Activated CD4-positive, alpha-beta T cell treated with anti-CD3 and anti-CD28 coated beads, Interleukin-2, amount 10 ng/mL, durations not matched to agents 7 days and 5 days (primary cell): ENCODE measurements around the gene ARHGAP26. TPM values are rescaled to one million over a fixed set of nuclear protein-coding genes. Genes with fewer than 3 reads are reported as not detected.

Source experiments
- CTCF ChIA-PET: fragments of 350-600 bp; sonication (Branson Sonifier 250); formaldehyde crosslinking; loops from one replicate; lab custom pipeline; 2021; ENCODE audit warnings: antibody characterized with exemption; lab: Charles Lee
- POLR2A ChIA-PET: fragments of 350-600 bp; sonication (Branson Sonifier 250); formaldehyde crosslinking; loops from one replicate; lab custom pipeline; 2021; ENCODE audit warnings: antibody characterized with exemption; lab: Charles Lee
- DNase-seq: peaks from one replicate; pipeline ENCODE4 v3.0.0-alpha.2; 2020
- H3K27ac Mint-ChIP-seq: one replicate; pipeline ENCODE4 v1.8.0; 2021; ENCODE audit warnings: mild to moderate bottlenecking, moderate library complexity, mixed read lengths
- H3K27me3 Mint-ChIP-seq: one replicate; pipeline ENCODE4 v1.8.0; 2021; ENCODE audit warnings: mixed read lengths
- H3K36me3 Mint-ChIP-seq: one replicate; pipeline ENCODE4 v1.8.0; 2021; ENCODE audit warnings: low read depth, mixed read lengths
- H3K4me1 Mint-ChIP-seq: one replicate; pipeline ENCODE4 v1.8.0; 2021; ENCODE audit warnings: mixed read lengths
- H3K4me3 Mint-ChIP-seq: one replicate; pipeline ENCODE4 v1.8.0; 2021; ENCODE audit warnings: mild to moderate bottlenecking, moderate library complexity, mixed read lengths
- H3K9me3 Mint-ChIP-seq: one replicate; pipeline ENCODE4 v1.8.0; 2021; ENCODE audit warnings: mixed read lengths
- total RNA-seq, 2 experiments: library from RNA; stranded (reverse); gene quantifications; one replicate each; pipeline ENCODE4 v1.2.3, GENCODE V29; 2021

Gene ARHGAP26, protein sequence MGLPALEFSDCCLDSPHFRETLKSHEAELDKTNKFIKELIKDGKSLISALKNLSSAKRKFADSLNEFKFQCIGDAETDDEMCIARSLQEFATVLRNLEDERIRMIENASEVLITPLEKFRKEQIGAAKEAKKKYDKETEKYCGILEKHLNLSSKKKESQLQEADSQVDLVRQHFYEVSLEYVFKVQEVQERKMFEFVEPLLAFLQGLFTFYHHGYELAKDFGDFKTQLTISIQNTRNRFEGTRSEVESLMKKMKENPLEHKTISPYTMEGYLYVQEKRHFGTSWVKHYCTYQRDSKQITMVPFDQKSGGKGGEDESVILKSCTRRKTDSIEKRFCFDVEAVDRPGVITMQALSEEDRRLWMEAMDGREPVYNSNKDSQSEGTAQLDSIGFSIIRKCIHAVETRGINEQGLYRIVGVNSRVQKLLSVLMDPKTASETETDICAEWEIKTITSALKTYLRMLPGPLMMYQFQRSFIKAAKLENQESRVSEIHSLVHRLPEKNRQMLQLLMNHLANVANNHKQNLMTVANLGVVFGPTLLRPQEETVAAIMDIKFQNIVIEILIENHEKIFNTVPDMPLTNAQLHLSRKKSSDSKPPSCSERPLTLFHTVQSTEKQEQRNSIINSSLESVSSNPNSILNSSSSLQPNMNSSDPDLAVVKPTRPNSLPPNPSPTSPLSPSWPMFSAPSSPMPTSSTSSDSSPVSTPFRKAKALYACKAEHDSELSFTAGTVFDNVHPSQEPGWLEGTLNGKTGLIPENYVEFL
- 10 to 100 TPM; 21.0 to 21.5 TPM for total RNA-seq

DNA sequence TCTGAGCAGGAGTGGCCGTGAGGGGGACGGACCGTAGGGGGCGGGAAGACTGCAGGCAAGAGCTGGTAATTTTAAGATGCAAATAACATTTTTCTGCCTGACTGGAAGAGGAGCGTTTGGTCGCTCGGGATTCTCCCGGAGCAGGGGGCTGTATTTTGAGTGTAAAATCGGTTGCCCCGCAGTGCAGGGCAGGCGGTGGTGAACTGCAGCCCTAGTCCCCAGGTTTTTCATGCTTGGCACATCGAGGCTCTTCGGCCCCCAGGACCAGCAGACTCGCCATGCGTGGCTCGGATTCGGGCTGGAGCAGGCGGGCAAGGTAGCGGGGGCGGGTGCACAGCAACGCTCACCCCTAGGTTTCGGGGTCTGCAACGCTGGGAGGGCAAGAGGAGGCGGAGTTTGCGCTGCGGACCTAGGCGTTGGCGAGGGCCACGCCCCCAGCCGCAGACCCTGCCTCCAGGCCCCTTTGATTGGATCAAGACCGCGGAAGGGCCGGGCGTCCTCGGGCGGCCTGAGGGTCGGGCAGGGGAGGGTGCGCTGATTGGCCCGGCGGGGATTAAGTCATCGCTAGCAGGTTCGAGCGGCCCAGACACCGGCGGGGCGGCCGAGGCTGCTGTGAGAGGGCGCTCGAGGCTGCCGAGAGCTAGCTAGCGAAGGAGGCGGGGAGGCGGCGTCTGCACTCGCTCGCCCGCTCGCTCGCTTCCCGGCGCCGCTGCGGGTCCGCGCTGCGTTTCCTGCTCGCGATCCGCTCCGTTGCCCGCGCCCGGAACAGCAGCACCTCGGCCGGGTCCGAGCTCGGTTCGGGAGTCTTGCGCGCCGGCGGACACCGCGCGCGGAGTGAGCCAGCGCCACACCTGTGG, at the start of gene ARHGAP26:
Gene ARHGAP26, plus strand, starts transcription at position 585 of the 857 bp plus-strand sequence. CDS start 385 bp downstream, outside the sequence.
- no peaks in the 10 kb centered on the region for H3K27me3 Mint-ChIP-seq
- CTCF ChIA-PET = interaction anchor here (0.5 to 3.2 kb wide), 17 partner anchors 9 to 1178 kb away, joined by 3 to 24 read pairs (median 5); no protein-coding TSS in a partner anchor
- peaks cover 3% of the 10 kb centered on the region for H3K36me3 Mint-ChIP-seq
- DNase-seq = peak; percentile 94
- no peaks in the 10 kb centered on the region for H3K9me3 Mint-ChIP-seq
- POLR2A ChIA-PET = interaction anchor here (1.0 to 1.8 kb wide), 4 partner anchors 28 to 97 kb away, joined by 3 to 6 read pairs (median 4); no protein-coding TSS in a partner anchor
- H3K4me3 Mint-ChIP-seq = peak within 1 kb of the TSS; percentile 93
- peak within 1 kb of the TSS; percentile 87 for H3K27ac Mint-ChIP-seq
- H3K4me1 Mint-ChIP-seq = peaks cover 34% of the 10 kb centered on the region

DNA sequence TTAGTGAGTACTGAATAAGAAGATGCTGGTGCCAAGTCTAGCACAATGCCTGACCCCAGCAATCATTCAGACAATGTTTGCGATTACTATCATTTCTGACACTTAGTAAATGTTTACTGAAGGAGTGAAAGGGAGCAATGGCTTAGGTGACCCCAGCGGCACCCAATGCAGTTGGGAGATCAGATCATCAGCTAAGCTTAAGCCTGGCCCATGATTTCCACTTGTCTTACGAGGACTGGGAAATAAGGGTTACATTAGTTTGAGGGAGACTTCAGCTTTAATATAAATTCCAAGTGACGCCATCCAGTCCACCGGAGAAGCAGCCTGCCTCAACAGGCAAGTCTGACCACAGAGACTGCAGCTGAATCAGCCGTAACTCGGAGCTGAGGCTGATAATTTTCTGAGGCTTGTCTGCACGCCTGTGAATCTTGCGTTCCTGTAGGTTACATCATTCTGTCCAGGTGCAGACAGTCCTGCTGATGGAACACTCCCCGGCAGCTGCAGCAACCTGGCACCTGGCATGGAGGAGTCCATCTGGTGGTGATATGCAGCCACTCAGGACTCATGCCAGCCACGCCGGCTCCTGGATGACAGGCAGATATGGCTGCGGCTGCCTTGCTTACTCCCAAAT, 49.4 kb upstream of the ARHGAP26 start:
- Mint-ChIP-seq H3K9me3 (no peaks in the 10 kb centered on the region), H3K4me1 (no peaks in the 10 kb centered on the region), H3K36me3 (no peaks in the 10 kb centered on the region), H3K27me3 (peaks cover 9% of the 10 kb centered on the region), H3K4me3 (no peak overlapping the region), H3K27ac (no peak overlapping the region)
- CTCF ChIA-PET = interaction anchor here (0.9 to 2.8 kb wide), 5 partner anchors 7 to 168 kb away, joined by 3 to 9 read pairs (median 5); no protein-coding TSS in a partner anchor
- no peak for DNase-seq
- POLR2A ChIA-PET = no interaction called here

DNA sequence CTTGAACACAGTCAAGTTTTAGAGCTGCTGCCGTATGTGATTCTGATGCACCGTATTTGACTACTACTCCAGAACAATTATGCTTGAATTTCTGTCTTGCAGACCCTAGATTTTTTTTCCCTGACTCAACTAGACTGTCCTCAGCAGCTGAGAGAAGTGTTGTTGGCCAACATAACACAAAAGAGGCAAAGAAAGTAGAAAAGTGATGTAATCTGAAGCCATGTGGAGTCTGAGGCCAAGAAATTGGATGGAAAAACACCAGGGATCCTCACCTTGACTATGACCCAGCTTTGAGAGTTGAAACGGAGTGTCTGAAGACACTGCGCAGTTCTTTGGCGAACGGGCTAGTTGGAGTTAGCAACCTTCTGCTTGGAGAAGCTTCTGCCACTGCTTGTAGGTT, 48.0 kb upstream of the ARHGAP26 start:
- Mint-ChIP-seq H3K27me3 (peaks cover 3% of the 10 kb centered on the region), H3K4me3 (no peak overlapping the region), H3K4me1 (no peaks in the 10 kb centered on the region), H3K9me3 (no peaks in the 10 kb centered on the region), H3K27ac (no peak overlapping the region), H3K36me3 (no peaks in the 10 kb centered on the region)
- no peak for DNase-seq
- POLR2A ChIA-PET = no interaction called here
- CTCF ChIA-PET = interaction anchor here (0.7 to 2.8 kb wide), 6 partner anchors 9 to 159 kb away, joined by 3 to 9 read pairs (median 4); partner anchors contain the start of gene ARHGAP26

DNA sequence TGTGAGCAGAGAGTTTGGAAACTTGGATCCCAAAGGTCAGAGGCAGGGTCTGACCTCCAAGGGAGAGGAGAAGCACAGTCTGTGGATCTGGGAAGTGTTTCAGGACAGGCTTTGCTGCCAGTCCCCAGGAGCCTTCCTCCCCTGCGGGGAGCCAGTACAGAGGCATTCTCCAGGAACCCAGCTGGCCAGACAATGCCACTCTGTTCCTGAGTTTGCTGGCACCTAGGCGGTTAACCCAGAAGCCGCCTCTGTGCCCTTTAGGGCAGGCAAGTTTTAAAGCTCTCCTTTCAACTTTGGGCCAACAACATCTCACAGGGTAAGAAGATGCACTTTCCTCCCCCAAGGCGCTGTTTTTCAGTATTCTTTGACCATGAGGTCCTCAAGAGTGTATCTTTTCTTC, 47.3 kb upstream of the ARHGAP26 start:
- Mint-ChIP-seq H3K27ac (no peak overlapping the region), H3K4me3 (no peak overlapping the region), H3K27me3 (peaks cover 3% of the 10 kb centered on the region), H3K4me1 (no peaks in the 10 kb centered on the region), H3K9me3 (no peaks in the 10 kb centered on the region), H3K36me3 (no peaks in the 10 kb centered on the region)
- DNase-seq = no peak
- ChIA-PET CTCF (interaction anchor here (1.3 to 2.6 kb wide), 4 partner anchors 10 to 152 kb away, joined by 3 to 9 read pairs (median 4); no protein-coding TSS in a partner anchor), POLR2A (no interaction called here)

DNA sequence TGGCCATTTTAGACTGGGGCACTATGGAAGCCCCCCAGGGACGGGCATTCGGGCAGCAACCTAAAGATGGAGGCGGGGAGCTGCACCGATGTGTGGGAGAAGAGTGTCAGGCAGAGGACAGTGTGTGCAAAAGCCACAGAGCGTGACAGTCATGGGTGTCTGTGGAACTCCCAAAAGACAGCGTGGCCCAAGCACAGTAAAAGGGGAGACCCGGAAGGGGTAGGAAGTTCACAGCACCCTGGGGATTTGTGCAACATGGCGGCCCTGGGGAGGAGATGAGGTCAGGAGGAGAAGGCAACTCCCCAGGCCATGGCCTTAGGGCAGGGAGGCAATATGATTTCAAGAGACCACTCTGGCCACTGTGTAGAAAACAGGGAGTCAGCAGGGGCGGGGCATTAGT, 45.4 kb upstream of the ARHGAP26 start:
- H3K4me3 Mint-ChIP-seq = no peak overlapping the region
- H3K27me3 Mint-ChIP-seq = no peaks in the 10 kb centered on the region
- H3K27ac Mint-ChIP-seq = no peak overlapping the region
- no peaks in the 10 kb centered on the region for H3K36me3 Mint-ChIP-seq
- H3K4me1 Mint-ChIP-seq = no peaks in the 10 kb centered on the region
- no peak for DNase-seq
- H3K9me3 Mint-ChIP-seq = no peaks in the 10 kb centered on the region
- CTCF ChIA-PET = interaction anchor here (0.5 to 2.6 kb wide), 4 partner anchors 8 to 1210 kb away, joined by 3 to 9 read pairs (median 3); no protein-coding TSS in a partner anchor
- POLR2A ChIA-PET = no interaction called here

DNA sequence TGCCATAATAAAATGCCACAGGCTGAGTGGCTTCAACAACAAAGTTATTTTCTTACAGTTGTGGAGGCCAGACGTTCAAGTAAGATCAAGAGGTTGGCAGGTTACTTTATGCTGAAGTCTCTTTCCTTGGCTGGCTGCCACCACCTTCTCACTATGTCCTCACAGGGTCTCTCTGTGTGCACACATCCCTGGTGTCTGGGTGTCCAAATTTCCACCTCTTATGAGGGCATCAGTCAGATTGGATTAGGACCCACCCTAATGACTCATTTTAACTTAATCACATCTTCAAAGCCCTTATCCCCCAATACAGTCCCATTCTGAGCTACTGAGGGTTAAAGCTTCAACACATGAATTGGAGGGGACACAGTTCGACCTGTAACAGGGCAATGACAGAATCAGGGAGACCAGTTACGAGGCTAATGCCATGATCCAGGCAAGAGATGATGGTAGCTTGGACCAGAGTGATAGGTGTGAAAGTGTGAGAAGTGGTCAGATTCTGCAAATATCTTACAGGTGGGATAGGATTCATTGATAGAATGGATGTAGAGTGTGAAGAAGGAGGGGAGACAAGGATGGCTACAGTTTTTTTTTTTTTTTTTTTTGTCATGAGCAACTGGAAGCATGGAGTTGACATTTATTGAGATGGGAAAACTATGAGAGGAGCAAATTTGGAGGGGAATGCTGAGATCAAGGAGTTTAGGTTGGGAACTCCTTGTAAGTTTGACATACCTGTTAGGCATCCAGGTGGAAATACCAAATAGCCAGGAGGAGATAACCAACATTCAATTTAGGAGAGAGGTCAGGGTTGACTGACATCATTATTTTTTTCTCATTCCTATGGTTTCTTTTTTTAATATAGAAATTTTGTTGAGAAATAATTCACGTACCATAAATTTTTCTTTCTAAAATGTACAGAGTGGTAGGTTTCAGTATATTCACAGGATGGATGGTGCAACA, 44.7 kb upstream of the ARHGAP26 start:
- DNase-seq = no peak
- H3K27ac Mint-ChIP-seq = no peak overlapping the region
- no peaks in the 10 kb centered on the region for H3K36me3 Mint-ChIP-seq
- H3K4me3 Mint-ChIP-seq = no peak overlapping the region
- no peaks in the 10 kb centered on the region for H3K9me3 Mint-ChIP-seq
- ChIA-PET CTCF (interaction anchor here (0.9 to 2.6 kb wide), 3 partner anchors 8 to 15 kb away, joined by 3 to 9 read pairs (median 3); no protein-coding TSS in a partner anchor), POLR2A (no interaction called here)
- H3K27me3 Mint-ChIP-seq = no peaks in the 10 kb centered on the region
- no peaks in the 10 kb centered on the region for H3K4me1 Mint-ChIP-seq

DNA sequence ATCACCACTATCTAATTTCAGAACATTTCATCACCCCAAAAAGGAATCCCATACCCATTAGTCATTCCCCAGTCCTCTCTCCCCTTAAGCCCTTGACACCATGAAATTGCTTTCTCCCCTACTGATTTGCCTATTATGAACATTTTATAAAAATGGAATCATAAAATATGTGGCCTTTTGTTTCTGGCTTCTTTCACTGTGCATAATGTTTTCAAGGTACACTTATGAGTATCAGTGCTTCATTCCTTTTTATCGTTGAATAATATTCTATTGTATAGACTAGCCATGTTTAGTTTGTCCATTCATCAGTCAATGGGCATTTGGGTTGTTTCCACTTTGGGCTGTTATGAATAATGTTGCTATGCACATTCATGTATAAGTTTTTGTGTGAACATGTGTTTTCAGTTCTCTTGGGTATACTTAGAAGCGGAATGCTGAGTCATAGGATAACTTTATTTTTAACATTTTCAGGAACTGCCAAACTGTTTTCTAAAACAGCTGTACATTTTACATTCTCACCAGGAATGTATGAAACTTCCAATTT, 43.9 kb upstream of the ARHGAP26 start:
- no peaks in the 10 kb centered on the region for H3K27me3 Mint-ChIP-seq
- no peaks in the 10 kb centered on the region for H3K9me3 Mint-ChIP-seq
- H3K36me3 Mint-ChIP-seq = no peaks in the 10 kb centered on the region
- POLR2A ChIA-PET = no interaction called here
- DNase-seq = no peak
- no peaks in the 10 kb centered on the region for H3K4me1 Mint-ChIP-seq
- no peak overlapping the region for H3K27ac Mint-ChIP-seq
- CTCF ChIA-PET = no interaction called here
- H3K4me3 Mint-ChIP-seq = no peak overlapping the region

DNA sequence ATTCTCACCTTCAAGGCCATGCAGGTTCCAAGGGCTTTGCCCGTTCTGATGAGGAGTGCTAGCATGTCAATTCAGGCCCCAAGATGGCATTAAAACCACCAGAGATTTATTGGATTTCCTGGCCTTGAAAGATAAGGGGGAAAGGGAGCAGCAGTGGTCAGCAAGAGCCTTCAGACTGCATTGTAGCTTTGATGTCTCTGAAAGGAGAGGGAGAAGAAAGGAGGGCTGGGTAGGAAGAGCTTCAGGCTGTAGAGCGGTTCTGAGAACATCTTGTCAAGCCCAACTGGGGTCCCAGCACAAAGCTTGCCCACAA, 42.5 kb upstream of the ARHGAP26 start:
- no peak for DNase-seq
- H3K4me1 Mint-ChIP-seq = no peaks in the 10 kb centered on the region
- no peaks in the 10 kb centered on the region for H3K36me3 Mint-ChIP-seq
- ChIA-PET POLR2A (no interaction called here), CTCF (interaction anchor here (1.0 kb wide), 1 partner anchor 21 kb away, joined by 3 read pairs; no protein-coding TSS in a partner anchor)
- no peaks in the 10 kb centered on the region for H3K9me3 Mint-ChIP-seq
- no peak overlapping the region for H3K4me3 Mint-ChIP-seq
- no peak overlapping the region for H3K27ac Mint-ChIP-seq
- H3K27me3 Mint-ChIP-seq = no peaks in the 10 kb centered on the region

DNA sequence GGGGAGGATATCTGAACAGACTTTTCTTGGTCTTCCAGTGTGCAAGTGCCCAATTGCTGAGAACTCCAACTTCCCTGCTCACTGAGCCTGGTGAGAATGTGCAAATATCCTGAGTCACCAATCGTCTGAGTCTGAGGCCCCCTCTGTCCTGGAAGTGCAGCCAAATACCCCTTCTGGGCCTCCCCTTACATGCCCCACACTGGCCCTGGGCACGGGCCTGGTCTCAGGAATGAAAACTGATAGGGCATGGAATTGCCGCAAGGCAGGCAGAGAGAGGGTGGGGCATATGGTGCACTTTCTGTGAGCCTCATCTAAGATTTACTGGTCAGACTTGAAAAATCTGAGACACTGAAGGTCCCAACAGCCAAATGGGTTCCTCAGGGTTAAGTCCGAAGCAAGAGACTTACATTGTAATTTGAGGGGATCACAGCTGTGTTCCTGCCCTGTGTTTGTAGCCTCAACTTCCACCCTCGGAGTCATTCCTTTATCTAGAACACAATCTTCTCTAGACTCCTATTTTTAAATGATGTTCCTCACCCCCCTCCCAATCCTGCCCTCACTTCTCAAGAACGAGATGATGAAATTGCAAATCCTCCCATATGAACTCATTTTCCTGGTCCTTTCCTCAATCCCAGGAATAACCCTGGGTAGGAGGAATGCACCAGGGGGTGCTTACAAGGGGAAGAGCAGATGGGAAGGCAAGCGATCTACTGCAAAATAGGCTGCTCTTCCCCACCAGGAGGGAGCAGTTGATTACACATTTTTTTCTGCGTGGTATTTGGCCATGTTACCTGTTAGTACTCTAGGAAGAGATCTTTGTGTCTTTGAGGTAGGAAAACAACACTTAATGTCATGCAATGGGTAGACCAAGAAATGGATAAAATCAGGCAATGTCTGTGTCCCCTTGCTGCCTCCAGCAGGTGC, 34.6 kb upstream of the ARHGAP26 start:
- no peak for DNase-seq
- Mint-ChIP-seq H3K27me3 (peaks cover 4% of the 10 kb centered on the region), H3K4me3 (no peak overlapping the region), H3K9me3 (no peaks in the 10 kb centered on the region), H3K27ac (no peak overlapping the region), H3K4me1 (peaks cover 7% of the 10 kb centered on the region), H3K36me3 (no peaks in the 10 kb centered on the region)
- POLR2A ChIA-PET = no interaction called here
- CTCF ChIA-PET = interaction anchor here (0.9 to 2.0 kb wide), 4 partner anchors 13 to 153 kb away, joined by 3 to 9 read pairs (median 4); no protein-coding TSS in a partner anchor

DNA sequence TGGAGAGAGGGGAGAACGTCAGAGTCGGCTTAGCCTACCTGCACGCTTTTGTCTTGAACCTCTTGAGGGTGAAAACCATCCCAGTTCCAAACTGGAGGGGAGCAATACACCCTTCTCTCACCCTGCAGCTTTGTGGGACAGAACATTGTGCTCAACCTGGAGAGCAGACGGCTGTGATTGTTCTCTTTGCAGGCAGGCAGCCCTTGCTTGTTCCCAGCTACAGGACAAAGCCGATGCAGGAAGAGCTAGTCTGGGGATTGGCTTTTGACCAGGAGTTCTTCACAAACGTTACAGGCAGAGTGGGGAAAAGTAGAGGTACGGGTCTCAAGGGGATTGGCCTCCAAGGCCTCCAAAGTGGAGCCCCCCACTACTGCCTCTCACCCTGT, 33.9 kb upstream of the ARHGAP26 start:
- POLR2A ChIA-PET = no interaction called here
- CTCF ChIA-PET = interaction anchor here (0.9 to 2.0 kb wide), 4 partner anchors 12 to 18 kb away, joined by 3 to 5 read pairs (median 3); no protein-coding TSS in a partner anchor
- Mint-ChIP-seq H3K36me3 (no peaks in the 10 kb centered on the region), H3K27ac (no peak overlapping the region), H3K4me3 (no peak overlapping the region), H3K9me3 (no peaks in the 10 kb centered on the region), H3K27me3 (peaks cover 5% of the 10 kb centered on the region), H3K4me1 (peaks cover 7% of the 10 kb centered on the region)
- no peak for DNase-seq
